ENCODE data around the gene ENTHD1.

ENTHD1 gene, protein sequence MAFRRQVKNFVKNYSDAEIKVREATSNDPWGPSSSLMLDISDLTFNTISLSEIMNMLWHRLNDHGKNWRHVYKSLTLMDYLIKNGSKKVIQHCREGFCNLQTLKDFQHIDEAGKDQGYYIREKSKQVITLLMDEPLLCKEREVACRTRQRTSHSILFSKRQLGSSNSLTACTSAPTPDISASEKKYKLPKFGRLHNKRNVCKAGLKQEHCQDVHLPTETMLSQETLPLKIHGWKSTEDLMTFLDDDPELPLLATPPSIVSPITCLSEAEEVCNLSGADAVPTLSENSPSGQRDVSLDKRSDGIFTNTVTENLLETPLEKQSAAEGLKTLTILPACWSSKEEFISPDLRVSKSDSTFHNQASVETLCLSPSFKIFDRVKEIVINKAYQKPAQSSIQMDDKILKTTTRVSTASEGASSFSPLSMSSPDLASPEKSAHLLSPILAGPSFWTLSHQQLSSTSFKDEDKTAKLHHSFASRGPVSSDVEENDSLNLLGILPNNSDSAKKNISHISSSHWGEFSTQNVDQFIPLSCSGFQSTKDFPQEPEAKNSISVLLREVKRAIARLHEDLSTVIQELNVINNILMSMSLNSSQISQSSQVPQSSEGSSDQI

DNA sequence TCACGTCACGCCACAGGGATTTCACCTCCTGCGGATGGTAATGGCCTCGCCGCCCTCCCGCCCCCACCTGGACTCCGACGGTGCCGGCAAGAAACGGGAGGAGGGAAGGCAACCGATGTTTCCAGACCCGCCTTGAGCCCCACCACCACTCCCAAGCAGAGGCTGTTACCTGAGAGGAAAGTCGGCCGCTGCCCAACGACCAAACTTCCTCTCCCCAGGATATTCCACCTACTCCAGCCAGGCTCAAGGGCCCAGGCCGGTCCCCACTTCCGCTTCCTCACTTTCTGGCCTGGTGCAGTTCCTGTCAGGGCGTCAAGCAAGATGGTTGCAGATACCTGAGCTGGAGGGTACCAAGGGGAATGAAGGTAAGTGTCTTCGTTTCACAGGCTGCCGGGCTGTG, at the start of gene ENTHD1:
ENTHD1 (minus strand) TSS at position 235 of the 400 bp plus-strand sequence. CDS start 6,012 bp downstream, outside the sequence.
- Histone ChIP-seq H3K9ac (ENCODE audit: low read depth, low read length) (no peak within 1 kb of the TSS), H3K36me3 (ENCODE audit: insufficient read depth, low read depth, low read length) (no peaks in the 10 kb centered on the region), H3K27ac (ENCODE audit: low read length) (no peak within 1 kb of the TSS), H3K4me1 (ENCODE audit: insufficient read depth, low read length) (no peaks in the 10 kb centered on the region; the same call in 1 of the 2 replicates), H3K27me3 (ENCODE audit: insufficient read depth, low read length) (no peaks in the 10 kb centered on the region), H3K9me3 (ENCODE audit: insufficient read depth, low read depth, low read length) (no peaks in the 10 kb centered on the region), H3K4me3 (ENCODE audit: low read length) (no peak within 1 kb of the TSS)

DNA sequence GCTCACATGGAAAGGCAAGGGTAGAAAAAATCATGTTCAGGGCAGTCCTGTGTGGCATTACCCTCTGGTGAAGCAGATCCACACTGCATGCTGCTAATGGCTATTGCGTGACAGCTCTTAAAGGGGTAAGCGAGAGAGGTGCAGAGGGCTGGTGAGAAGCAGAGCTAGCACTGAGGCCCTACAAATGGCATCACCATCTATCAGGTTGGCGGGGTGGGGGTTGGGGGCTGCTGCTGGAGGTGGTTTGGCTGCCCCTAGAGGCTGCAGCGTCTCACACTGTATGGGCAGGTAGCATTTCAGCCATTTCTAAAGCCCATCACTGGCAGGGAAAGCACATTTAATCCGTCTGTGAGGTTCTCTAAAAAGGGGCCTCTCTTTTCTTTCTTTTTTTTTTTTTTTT, 49.8 kb upstream of the ENTHD1 start:
- no peaks in the 10 kb centered on the region for H3K9me3 ChIP-seq (ENCODE audit: insufficient read depth, low read depth, low read length)
- H3K9ac ChIP-seq (ENCODE audit: low read depth, low read length) = peak overlapping the region; percentile 4; the same call in 1 of the 2 replicates
- no peak overlapping the region for H3K4me3 ChIP-seq (ENCODE audit: low read length)
- H3K27me3 ChIP-seq (ENCODE audit: insufficient read depth, low read length) = no peaks in the 10 kb centered on the region
- peak overlapping the region; percentile 67 for H3K27ac ChIP-seq (ENCODE audit: low read length)
- H3K4me1 ChIP-seq (ENCODE audit: insufficient read depth, low read length) = peaks cover 50% of the 10 kb centered on the region
- no peaks in the 10 kb centered on the region for H3K36me3 ChIP-seq (ENCODE audit: insufficient read depth, low read depth, low read length)

DNA sequence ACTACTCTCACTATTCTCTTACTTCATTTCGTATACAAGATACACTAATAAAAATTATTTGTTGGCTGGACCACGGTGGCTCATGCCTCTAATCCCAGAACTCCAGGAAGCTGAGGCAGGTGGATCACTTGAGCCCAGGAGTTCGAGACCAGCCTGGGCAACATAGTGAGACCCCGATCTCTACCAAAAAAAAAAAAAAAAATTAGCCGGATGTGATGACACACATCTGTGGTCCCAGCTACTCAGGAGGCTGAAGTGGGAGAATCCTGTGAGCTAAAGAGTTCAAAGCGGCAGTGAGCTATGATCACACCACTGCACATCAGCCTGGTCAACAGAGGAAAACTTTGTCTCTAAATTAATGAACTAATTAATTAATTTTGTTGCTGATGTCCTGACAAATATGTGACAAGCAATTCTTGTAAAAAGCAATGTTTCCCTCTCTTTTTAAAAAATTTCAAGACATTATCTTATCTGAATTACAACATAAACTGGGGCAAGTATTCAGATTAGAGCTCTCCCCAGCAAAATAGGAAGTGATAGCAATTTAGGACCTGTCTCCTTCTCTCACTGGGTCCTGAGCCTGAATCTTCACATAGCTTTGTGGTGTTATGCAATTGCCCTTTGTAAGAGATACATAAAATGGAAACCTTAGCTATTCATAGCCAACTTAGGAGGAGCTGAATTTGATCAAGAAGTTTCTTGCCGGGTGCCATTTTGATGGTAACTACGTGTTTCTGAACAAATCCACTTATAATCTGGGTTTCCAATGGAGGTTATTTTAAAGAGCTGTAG, 49.1 kb upstream of the ENTHD1 start:
- Histone ChIP-seq H3K9me3 (ENCODE audit: insufficient read depth, low read depth, low read length) (no peaks in the 10 kb centered on the region), H3K27me3 (ENCODE audit: insufficient read depth, low read length) (no peaks in the 10 kb centered on the region), H3K4me3 (ENCODE audit: low read length) (no peak overlapping the region), H3K9ac (ENCODE audit: low read depth, low read length) (peak overlapping the region; percentile 4; the same call in 1 of the 2 replicates), H3K27ac (ENCODE audit: low read length) (peak overlapping the region; percentile 67), H3K4me1 (ENCODE audit: insufficient read depth, low read length) (peaks cover 50% of the 10 kb centered on the region), H3K36me3 (ENCODE audit: insufficient read depth, low read depth, low read length) (no peaks in the 10 kb centered on the region)

DNA sequence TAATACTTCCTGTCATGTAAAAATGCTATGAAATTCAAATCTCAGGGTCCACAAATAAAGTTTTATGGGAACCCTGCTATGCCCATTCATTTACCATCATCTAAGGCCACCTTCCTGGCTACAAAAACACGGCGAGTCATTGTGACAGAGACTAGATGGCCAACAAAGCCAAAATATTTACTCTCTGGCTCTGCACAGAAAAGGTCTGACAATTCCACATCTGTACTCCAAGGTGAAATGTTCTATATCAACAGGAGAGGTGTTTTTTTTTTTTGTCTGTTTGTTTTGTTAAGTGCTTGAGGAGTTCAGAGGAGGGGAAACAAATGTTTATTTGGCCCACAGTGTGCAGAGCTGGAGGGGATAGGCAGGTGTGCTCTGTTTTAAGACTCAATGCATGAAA, 48.0 kb upstream of the ENTHD1 start:
- Histone ChIP-seq H3K9me3 (ENCODE audit: insufficient read depth, low read depth, low read length) (no peaks in the 10 kb centered on the region), H3K9ac (ENCODE audit: low read depth, low read length) (no peak overlapping the region; the same call in 1 of the 2 replicates), H3K27ac (ENCODE audit: low read length) (no peak overlapping the region), H3K27me3 (ENCODE audit: insufficient read depth, low read length) (no peaks in the 10 kb centered on the region), H3K4me1 (ENCODE audit: insufficient read depth, low read length) (peaks cover 46% of the 10 kb centered on the region), H3K4me3 (ENCODE audit: low read length) (no peak overlapping the region), H3K36me3 (ENCODE audit: insufficient read depth, low read depth, low read length) (no peaks in the 10 kb centered on the region)

DNA sequence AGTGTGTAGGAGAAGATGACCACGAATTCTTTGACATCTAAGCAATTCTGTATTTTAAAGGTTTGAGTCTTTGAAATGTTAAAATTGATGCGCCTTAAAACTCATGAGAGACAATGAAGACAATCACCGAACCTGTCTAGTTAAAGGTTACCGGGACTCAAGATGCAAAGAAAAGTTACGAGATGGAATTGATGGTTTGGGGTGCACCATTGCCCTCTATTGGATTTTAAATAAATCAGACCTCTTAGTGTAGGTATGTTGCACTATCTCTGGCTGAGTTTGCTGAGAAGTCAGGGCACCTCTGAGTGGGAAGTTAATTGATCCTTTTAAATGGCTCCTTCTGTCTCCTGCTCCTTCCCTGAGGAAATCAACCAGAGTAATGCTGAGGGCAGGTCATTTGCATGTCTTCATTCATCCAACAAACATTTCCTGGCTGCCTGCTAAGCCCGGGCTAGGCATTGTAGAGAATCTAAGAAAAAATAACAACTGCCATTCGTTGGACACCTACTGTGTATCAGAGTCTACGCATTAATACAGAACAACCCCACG, 47.3 kb upstream of the ENTHD1 start:
- no peaks in the 10 kb centered on the region for H3K36me3 ChIP-seq (ENCODE audit: insufficient read depth, low read depth, low read length)
- H3K4me3 ChIP-seq (ENCODE audit: low read length) = peak overlapping the region; percentile 19; the same call in 1 of the 2 replicates
- no peaks in the 10 kb centered on the region for H3K9me3 ChIP-seq (ENCODE audit: insufficient read depth, low read depth, low read length)
- H3K9ac ChIP-seq (ENCODE audit: low read depth, low read length) = peak overlapping the region; percentile 2; the same call in 1 of the 2 replicates
- no peaks in the 10 kb centered on the region for H3K27me3 ChIP-seq (ENCODE audit: insufficient read depth, low read length)
- peaks cover 42% of the 10 kb centered on the region for H3K4me1 ChIP-seq (ENCODE audit: insufficient read depth, low read length)
- H3K27ac ChIP-seq (ENCODE audit: low read length) = no peak overlapping the region

DNA sequence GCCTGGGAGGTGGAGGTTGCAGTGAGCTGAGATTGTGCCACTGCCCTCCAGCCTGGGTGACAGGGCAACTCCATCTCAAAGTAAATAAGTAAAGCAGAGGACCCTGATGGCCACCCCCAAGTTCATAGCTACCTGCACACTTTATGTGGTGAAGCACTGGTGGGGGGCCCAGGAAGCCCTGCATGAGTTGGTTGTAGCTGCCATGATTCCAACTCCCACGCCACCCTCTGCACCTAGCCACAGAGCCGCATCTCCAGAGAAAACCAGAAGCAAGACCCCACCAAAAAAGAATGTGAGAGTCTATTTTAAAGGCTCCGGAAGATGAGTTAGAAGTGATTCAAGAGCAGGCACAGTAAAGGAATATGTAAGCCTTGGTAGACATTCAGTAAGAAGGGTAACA, 46.3 kb upstream of the ENTHD1 start:
- H3K36me3 ChIP-seq (ENCODE audit: insufficient read depth, low read depth, low read length) = no peaks in the 10 kb centered on the region
- H3K4me1 ChIP-seq (ENCODE audit: insufficient read depth, low read length) = peaks cover 35% of the 10 kb centered on the region
- no peaks in the 10 kb centered on the region for H3K9me3 ChIP-seq (ENCODE audit: insufficient read depth, low read depth, low read length)
- no peaks in the 10 kb centered on the region for H3K27me3 ChIP-seq (ENCODE audit: insufficient read depth, low read length)
- H3K27ac ChIP-seq (ENCODE audit: low read length) = no peak overlapping the region
- no peak overlapping the region for H3K4me3 ChIP-seq (ENCODE audit: low read length)
- H3K9ac ChIP-seq (ENCODE audit: low read depth, low read length) = no peak overlapping the region

DNA sequence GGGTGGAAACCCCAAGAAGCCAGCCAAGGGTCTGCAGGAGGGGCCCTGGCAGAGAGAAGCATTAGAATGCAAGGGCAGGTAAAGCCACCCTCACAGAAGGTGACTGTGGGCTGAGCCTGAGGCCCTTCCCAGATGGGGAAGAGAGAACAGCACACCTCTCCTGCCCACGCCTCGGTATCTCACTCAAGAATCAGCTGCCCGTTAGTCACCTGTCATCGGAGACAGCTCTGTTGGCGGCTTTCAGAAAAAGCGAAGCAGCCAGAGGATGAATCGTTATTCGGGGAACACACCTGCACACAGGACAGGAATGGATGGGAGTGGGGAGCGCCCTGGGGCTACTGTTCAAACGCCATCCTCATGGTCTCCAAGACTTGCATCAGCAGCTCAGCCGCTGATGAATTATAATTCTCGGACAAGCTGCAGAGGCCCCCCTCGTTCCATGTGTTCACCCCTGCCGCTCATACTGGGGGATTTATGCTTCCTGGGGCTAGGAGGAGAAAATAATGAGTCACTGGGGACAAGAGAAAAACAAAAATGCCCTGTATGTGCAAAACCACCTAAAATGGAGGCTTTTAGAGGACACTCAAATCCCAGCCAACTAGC, 45.0 kb upstream of the ENTHD1 start:
- Histone ChIP-seq H3K27me3 (ENCODE audit: insufficient read depth, low read length) (no peaks in the 10 kb centered on the region), H3K9me3 (ENCODE audit: insufficient read depth, low read depth, low read length) (no peaks in the 10 kb centered on the region), H3K9ac (ENCODE audit: low read depth, low read length) (no peak overlapping the region), H3K27ac (ENCODE audit: low read length) (no peak overlapping the region), H3K4me1 (ENCODE audit: insufficient read depth, low read length) (peaks cover 33% of the 10 kb centered on the region), H3K4me3 (ENCODE audit: low read length) (no peak overlapping the region), H3K36me3 (ENCODE audit: insufficient read depth, low read depth, low read length) (no peaks in the 10 kb centered on the region)

DNA sequence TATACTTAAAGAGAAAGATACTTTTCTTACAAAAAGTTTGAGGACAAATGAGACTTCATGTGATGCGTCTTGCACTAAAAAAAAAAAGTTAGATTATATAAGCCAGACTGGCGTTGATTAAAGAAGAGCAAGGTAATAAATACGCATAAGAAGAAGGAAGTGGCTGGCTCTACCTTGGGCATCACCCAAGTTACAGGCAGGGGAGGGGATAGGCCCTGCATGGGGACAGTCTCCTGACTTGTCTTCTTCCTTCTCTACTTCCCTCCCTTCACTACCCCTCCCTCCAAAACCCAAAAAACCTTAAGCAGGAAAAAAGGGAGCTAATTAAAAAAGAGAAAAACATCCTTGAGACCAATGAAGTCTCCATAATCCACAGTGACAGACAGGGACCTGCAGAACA, 44.3 kb upstream of the ENTHD1 start:
- Histone ChIP-seq H3K27ac (ENCODE audit: low read length) (no peak overlapping the region), H3K27me3 (ENCODE audit: insufficient read depth, low read length) (no peaks in the 10 kb centered on the region), H3K4me3 (ENCODE audit: low read length) (no peak overlapping the region)

DNA sequence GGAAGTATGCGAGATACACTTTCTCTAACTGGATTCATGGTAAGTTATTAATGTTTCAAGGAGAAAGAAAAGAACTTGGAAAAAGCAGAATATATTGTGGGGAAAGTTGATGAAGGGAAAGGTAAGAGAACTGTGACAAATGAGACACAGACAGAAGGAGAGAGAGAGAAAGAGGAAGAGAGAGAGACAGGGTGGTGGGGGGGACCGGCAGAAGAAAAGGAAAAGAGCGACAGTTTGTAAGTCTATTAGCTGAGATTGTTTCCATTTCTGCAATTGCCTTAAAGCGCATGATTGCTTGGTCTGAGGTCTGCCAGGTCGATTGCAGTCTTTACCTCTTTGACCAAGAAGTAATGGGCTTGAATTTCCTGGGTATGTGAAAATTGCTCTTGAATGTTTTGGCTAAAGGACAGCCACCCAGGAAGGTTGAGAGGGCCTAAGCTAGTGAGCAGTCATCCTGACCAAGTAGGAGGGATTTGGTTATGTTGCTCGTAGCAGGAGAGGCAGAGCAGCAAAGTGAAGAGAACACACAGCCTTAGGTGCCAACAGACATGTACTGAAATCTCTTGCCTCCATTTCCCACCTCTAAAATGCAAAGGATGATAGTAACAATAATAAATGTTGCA, 43.1 kb upstream of the ENTHD1 start:
- Histone ChIP-seq H3K4me3 (ENCODE audit: low read length) (no peak overlapping the region), H3K27ac (ENCODE audit: low read length) (no peak overlapping the region), H3K27me3 (ENCODE audit: insufficient read depth, low read length) (no peaks in the 10 kb centered on the region), H3K4me1 (ENCODE audit: insufficient read depth, low read length) (peaks cover 27% of the 10 kb centered on the region), H3K36me3 (ENCODE audit: insufficient read depth, low read depth, low read length) (no peaks in the 10 kb centered on the region), H3K9me3 (ENCODE audit: insufficient read depth, low read depth, low read length) (no peaks in the 10 kb centered on the region), H3K9ac (ENCODE audit: low read depth, low read length) (no peak overlapping the region)

More for the DNA sequence above, 44.3 kb upstream of the ENTHD1 start:
- Histone ChIP-seq H3K4me1 (ENCODE audit: insufficient read depth, low read length) (peaks cover 33% of the 10 kb centered on the region), H3K9me3 (ENCODE audit: insufficient read depth, low read depth, low read length) (no peaks in the 10 kb centered on the region), H3K9ac (ENCODE audit: low read depth, low read length) (no peak overlapping the region), H3K36me3 (ENCODE audit: insufficient read depth, low read depth, low read length) (no peaks in the 10 kb centered on the region)

DNA sequence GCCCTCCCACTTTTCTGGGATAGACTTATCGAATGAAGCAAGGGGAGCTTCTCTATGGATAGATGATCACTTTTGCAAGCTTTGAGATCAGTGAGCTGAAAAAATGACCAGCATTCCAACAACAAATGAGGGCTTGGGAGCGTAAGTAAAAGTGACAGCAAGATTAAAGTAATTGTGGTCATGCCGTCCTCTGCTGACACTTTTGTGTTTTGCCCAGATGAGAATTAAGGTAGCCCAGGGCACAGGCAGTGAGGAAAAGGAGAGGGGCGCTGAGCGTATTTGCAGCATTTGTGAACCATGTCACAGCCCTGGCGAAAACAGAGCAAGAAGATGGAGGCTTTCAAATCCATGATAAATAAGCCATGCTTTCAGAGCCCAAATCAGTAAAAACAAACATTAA, 42.1 kb upstream of the ENTHD1 start:
- H3K27me3 ChIP-seq (ENCODE audit: insufficient read depth, low read length) = no peaks in the 10 kb centered on the region
- peaks cover 17% of the 10 kb centered on the region; the same call in 1 of the 2 replicates for H3K4me1 ChIP-seq (ENCODE audit: insufficient read depth, low read length)
- H3K36me3 ChIP-seq (ENCODE audit: insufficient read depth, low read depth, low read length) = no peaks in the 10 kb centered on the region
- H3K9ac ChIP-seq (ENCODE audit: low read depth, low read length) = no peak overlapping the region
- no peak overlapping the region for H3K4me3 ChIP-seq (ENCODE audit: low read length)
- H3K9me3 ChIP-seq (ENCODE audit: insufficient read depth, low read depth, low read length) = no peaks in the 10 kb centered on the region
- no peak overlapping the region for H3K27ac ChIP-seq (ENCODE audit: low read length)

DNA sequence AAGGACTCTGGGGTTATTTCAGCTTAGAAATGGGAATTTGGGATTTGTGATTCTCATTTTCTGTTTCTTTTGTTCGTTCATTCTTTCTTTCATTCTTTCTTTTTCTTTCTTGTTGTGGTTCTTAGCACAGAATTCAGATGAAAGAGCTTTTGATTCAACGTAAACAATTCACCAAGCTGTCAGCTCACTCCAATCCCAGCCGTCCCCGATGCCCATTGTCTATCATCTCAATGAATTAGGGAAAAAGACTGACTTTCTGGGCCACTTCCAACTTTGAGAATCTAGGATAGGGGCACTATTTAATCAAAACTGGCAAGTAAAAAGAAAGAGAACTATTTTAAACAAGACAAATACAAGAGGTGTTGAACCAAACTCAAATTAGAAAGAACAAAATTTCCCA, 41.6 kb upstream of the ENTHD1 start:
- Histone ChIP-seq H3K36me3 (ENCODE audit: insufficient read depth, low read depth, low read length) (no peaks in the 10 kb centered on the region), H3K9ac (ENCODE audit: low read depth, low read length) (no peak overlapping the region), H3K4me1 (ENCODE audit: insufficient read depth, low read length) (peaks cover 12% of the 10 kb centered on the region; the same call in 1 of the 2 replicates), H3K27ac (ENCODE audit: low read length) (no peak overlapping the region), H3K4me3 (ENCODE audit: low read length) (no peak overlapping the region), H3K27me3 (ENCODE audit: insufficient read depth, low read length) (no peaks in the 10 kb centered on the region), H3K9me3 (ENCODE audit: insufficient read depth, low read depth, low read length) (no peaks in the 10 kb centered on the region)
